NCI-H82 (cell line): ENCODE results near the gene CANT1.

ENCODE experiments used
- DNase-seq: peaks from one replicate; lab custom pipeline; 2025; lab: John Stamatoyannopoulos, UW

The CANT1 gene

DNA sequence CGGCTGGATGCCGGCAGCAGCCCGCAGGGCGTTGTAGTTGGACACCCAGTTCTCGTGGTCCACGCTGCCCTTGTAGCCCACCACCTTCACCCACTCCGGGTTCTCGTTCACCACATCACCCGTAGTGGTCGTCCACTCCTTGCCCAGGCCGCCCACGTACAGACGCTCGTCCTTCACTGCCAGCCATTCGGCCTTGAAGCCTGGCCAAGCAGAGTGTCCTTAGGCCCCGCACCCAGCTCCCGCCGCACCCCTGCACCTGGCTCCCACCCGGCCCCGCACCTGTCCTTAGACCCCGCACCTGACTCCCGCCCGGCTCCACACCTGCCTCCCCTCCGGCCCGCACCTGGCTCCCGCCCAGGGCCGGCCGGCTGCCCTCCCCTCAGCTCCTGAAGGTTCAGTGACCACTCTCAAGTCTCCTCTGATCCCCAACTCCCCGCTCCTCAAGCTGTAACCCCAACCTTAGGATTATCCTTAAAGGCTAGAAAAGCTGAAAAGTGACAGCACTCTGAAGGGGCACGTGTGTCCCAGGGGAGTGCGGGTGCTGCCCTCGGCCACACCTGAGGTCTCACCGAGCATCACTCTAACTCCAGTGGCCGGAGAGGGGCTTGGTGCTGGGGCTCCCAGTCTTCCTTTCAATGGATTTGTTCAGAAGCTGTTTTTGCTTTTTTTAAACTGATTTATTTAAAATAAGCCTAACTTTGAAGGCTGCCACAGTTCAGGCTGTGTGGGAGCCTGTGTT is 14.4 kb downstream of the CANT1 start:
- no peak for DNase-seq

DNA sequence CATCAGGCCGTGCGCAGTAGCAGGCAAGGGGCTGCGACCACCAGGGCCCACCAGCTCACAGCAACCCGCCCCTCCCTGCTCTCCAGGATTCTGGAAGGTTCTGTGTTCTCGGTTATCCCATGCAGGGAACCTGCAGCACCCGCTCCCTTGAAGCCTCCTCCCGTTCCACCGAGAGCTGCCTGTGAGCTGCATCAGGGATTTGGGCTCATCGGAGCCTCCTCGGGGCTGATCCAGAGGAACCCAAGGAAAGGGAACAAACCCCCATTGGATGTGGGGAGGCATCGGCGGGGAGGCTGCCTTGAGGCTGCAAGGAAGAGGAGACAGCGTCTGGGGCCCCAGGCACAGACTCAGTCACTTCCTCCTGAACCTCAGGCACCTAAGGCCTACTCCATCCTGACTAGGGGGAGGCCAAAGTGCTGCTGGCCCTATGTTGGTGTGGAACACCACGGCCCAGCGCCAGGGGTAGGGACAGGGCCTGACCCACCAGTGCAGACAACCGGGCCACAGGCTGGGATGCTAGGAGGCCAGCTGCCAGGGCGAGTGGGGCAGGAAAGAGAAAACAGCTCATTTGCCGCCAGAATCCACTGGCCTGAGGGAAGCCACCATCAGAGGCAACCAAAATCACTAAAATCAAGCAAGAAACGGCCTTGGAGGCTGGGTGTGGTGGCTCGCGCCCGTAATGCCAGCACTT is 15.4 kb downstream of the CANT1 start:
- DNase-seq = no peak

DNA sequence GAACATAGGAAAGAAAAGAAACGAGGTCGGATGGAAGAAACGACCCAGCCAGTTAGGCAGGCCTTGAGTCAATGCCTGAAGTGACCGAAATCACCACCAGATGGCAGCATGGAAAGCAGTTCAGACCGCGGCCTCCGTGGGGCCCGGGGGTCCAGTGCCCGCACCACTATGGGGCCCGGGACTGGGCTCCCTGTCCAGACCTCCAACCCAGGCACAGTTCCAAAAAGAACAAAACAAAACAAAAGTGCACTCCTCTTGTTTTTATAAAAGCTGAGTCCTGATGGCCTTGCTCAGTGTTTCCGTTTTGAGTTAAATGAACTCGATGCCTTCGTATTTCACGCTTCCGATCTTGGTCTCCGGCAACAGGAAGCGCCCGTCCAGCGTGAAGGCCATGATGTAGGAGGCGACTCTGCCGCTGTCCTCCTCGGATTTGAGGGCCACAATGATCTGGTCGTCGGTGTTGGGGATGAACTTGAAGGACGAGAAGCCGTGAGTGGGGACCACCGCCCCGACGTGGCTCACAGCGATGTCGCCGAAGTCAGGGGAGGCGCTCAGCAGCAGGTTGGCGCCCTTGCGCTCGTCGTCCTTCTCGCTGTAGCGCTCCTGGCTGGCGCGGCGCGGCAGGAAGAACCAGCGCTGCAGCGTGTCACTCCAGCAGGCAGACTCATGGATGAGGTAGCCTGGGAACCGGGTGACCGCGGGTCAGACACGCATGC is 16.2 kb downstream of the CANT1 start:
- peak; percentile 75 for DNase-seq

DNA sequence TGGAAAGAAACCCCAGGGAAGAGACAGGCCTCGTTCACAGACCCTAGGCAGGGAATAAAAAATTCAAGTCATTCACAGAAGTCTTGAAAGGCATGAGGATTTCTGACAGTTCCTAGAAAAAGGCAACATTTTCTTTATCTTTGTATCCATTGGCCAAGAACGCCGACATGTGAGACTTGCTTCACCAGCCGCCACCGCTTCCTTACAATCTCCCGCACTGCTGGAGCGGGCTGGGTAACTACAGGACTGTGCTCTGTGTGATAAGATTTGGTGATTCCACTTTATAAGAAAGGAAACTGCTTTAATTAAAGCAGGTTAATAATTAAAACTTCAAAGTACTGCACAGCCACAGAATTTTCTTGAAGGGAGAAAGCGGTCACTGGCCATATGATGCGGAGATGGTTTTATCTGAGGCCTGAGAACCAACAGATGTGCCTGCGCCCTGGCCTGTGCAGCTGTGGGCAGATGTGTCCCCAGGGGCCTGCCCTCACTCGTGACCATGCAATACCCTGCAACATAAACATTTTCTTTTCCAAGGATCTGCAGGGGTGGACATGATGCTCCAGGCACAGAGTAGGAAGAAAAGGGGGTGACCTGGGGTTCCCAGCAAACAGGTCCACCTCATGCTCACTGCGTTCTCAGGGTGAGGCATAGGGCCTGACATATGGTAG is 16.9 kb downstream of the CANT1 start:
- no peak for DNase-seq

DNA sequence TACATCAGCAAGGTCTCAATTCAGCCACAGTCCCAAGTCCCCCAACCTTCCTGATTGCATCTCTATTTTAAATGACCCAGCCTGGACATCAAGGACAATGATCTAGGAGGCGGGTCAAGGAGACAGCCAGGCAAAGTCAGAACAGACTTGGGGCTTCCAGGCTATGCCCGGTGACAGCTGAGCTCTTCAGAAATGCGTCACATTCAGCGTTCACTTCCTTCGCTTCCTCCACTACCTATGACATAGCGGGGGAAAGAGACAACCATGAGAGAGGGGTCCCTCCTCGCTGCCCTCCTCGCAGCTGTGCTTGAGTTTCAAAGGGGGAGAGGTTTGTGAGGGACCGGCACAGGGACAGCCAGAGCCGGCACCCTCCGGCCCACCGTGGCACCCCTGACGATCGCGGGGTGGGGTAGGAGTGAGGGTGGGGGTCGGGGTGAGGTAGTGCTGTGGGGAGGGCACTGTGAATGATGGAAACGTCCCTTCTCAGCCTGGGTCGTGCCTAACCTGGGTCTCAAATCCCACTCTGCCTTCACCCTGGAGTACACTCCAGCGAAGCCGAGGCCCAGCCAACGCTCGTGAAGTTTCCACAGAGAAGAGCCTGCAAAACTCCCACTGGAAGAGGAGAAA is 17.5 kb downstream of the CANT1 start:
- DNase-seq = no peak

DNA sequence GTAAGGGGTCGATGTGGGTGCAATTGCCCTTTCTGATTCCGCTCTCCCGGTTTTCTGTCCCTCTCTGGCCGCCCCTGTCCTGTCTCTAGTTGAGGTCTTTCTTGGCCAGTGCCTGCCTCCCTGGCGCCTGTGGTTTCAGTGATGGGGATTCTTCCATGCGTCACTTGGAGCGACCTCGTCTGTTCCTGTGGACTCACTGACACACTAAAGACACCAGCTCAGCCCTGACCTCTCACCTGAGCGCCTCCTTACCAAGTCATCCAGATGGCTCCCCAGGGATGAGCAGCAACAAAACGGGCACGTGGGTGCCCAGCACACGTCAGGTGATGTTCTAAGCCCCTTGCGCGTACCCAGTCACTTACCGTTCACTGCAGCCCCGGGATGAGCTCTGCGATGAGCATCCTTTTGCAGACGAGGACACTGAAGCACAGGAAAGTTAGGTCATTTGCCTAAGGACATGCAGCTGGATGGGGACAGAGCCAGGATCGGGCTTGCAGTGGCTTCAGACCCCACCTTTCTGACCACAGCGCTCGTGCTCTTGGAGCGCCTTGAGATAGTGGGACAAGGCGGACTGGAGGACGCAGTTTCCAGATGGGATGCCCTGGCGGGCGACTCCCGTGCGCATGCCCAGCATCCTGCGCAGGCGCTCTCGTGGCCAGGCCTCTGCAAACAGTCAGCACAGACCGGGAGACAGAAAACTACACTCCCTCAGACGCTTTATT is 18.4 kb downstream of the CANT1 start:
- DNase-seq = no peak

DNA sequence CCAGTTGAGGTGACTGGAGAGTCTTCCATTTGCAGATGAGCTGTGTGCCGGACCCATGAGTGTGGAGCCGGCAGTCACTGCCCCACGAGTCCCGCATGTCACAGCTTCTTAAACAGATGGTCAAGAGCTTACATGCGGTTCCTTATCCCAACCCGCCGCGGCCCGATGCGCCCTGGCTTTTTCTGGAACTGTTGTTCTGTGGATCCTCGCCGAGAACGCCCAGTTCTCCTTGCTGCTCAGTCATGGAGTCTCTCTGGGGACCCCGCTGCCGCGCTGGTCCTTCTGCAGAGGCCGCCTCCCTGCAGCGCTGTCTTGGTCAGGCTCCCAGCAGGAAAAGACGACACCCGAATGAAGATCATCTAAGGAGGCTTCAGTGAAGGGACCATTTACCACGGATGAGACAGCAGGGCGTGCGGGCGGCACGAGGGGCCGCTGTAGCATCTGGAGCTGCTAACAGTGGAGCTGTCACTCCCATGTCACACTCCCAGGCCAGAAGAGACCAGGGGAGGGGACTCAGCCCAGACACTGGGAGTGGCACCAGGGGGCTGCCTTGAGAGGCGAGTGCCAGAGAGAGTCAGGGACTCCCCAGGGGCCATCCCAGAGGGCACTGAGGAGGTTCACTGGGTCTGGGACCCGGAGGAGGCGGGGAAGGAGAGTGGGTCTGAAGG is 19.1 kb downstream of the CANT1 start:
- DNase-seq = peak; percentile 67

DNA sequence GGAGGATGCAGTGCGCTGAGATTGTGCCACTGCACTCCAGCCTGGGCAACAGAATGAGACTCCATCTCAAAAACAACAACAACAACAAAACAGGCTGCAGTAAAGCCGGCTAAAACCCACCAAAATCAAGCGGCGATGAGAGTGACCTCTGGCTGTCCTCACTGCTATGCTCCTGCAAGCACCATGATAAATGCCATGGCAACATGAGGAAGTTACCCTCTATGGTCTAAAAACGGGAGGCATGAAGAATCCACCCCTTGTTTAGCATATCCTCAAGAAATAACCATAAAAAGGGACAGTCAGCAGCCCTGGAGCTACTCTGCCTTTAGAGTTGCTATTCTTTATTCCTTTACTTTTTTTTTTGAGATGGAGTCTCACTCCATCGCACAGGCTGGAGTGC is 21.4 kb downstream of the CANT1 start:
- no peak for DNase-seq

- no peak for DNase-seq
Observed at GRCh38 chr17:78986649-78987328, 22.8 kb downstream of the CANT1 start.

GRCh38 chr17:78986048-78986648 is 23.4 kb downstream of the CANT1 start:
- DNase-seq = no peak

DNA sequence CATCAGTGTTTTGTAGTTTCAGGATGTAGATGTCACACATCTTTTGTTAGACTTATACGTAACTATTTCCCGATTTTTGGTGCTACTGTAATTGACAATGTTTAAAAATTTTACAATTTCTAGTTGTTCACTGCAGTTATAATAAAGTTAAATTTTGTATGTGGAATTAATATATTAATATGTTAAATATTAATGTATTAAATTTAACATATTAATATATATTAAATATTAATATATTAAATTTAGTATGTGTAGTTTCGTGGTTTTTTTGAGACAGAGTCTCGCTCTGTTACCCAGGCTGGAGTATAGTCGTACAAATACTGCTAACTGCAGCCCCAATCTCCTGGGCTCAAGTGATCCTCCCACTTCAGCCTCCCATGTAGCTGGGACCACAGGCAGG is 24.2 kb downstream of the CANT1 start:
- DNase-seq = no peak

- DNase-seq = peak; percentile 91
Observed at GRCh38 chr17:78981010-78981888, 28.3 kb downstream of the CANT1 start.

GRCh38 chr17:78980624-78980972 is 29.0 kb downstream of the CANT1 start:
- DNase-seq = no peak

- no peak for DNase-seq
Observed at GRCh38 chr17:78979780-78980623, 29.6 kb downstream of the CANT1 start, which contains the start of gene LGALS3BP. Gene LGALS3BP (minus strand): TSS chr17:78979923. CDS start chr17:78977191, 2,732 bp downstream.

DNA sequence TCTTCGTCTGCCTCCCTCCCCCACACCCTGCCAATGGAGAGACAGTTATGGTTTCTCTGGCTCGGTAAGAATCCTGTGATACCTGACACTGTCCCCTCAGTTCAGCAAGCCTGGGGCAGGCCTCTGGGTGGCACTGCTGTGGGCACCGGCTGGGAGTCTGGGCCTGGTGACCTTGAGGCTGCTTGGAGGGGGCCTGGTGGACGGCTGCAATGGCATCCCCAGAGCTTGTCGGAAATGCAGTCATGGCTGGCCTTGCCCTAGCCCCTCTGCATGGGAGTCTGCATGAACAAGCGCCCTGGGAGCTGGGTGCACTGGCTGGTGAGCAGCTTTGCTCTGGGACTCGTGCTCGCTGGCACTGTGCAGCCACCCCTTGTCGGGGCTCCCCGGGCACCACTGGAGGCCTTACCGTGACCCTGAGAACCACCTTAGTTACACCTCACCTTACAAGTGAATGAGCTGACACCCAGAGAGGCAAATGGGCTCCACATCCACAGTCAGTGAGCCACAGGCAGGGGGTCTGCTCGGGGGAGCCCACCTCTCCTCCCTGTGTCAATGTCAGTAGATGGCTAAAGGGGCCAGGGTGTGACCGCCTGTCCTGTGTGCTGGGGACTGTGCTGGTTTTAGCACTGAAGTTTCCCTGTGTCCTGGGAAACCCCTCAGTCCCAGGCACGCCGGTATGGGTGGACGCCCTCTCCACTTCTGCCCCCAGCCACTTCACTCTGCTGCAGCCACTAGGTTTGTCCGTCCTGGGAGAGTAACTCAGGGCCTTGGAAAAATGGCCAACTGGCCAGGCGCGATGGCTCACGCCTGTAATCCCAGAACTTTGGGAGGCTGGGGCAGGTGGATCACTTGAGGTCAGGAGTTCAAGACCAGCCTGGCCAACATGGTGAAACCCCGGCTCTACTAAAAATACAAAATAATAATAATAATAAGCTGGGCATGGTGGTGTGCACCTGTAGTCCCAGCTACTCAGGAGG is 31.3 kb downstream of the CANT1 start:
- no peak for DNase-seq

- DNase-seq = no peak
Observed at GRCh38 chr17:78977681-78977943, 32.0 kb downstream of the CANT1 start.
